ENCODE results near the gene ESRP2.

The ESRP2 gene

GRCh38 chr16:68217506-68217905, 18.4 kb downstream of the ESRP2 start:
- Mint-ChIP-seq H3K27me3 (no peaks in the 10 kb centered on the region), H3K27ac (peak overlapping the region in 1 of 2 donors; percentile 80), H3K4me3 (no peak overlapping the region), H3K9me3 (no peaks in the 10 kb centered on the region), H3K4me1 (peaks cover 7% of the 10 kb centered on the region)
- DNase-seq (no peak), ATAC-seq (no peak)

- H3K27ac Mint-ChIP-seq: peak overlapping the region; percentile 29 to 79
- no peak for ATAC-seq
- peaks cover 18% of the 10 kb centered on the region for H3K4me1 Mint-ChIP-seq
These were observed 19.7 kb downstream of the ESRP2 start for GRCh38 chr16:68216240-68216639.

GRCh38 chr16:68215302-68215701, 20.6 kb downstream of the ESRP2 start:
- ATAC-seq (no peak), DNase-seq (no peak)
- Mint-ChIP-seq H3K9me3 (no peaks in the 10 kb centered on the region), H3K4me1 (peaks cover 27% of the 10 kb centered on the region), H3K27ac (no peak overlapping the region), H3K4me3 (no peak overlapping the region), H3K27me3 (no peaks in the 10 kb centered on the region)

More at GRCh38 chr16:68216240-68216639, 19.7 kb downstream of the ESRP2 start:
- Mint-ChIP-seq H3K9me3 (no peaks in the 10 kb centered on the region), H3K27me3 (no peaks in the 10 kb centered on the region), H3K4me3 (no peak overlapping the region)
- no peak for DNase-seq

GRCh38 chr16:68214726-68215125, 21.2 kb downstream of the ESRP2 start:
- no peak for ATAC-seq

GRCh38 chr16:68206245-68206644, 29.7 kb downstream of the ESRP2 start:
- peaks cover 32% of the 10 kb centered on the region for H3K4me1 Mint-ChIP-seq
- DNase-seq: no peak
- H3K9me3 Mint-ChIP-seq: no peaks in the 10 kb centered on the region
- H3K4me3 Mint-ChIP-seq: no peak overlapping the region
- no peak for ATAC-seq
- no peaks in the 10 kb centered on the region for H3K27me3 Mint-ChIP-seq
- H3K27ac Mint-ChIP-seq: no peak overlapping the region

More at GRCh38 chr16:68214726-68215125, 21.2 kb downstream of the ESRP2 start:
- no peak overlapping the region for H3K4me3 Mint-ChIP-seq
- no peaks in the 10 kb centered on the region for H3K27me3 Mint-ChIP-seq
- H3K27ac Mint-ChIP-seq: no peak overlapping the region
- H3K4me1 Mint-ChIP-seq: peaks cover 33% of the 10 kb centered on the region
- DNase-seq: no peak
- H3K9me3 Mint-ChIP-seq: no peaks in the 10 kb centered on the region

- ATAC-seq (no peak), DNase-seq (no peak)
- no peaks in the 10 kb centered on the region for H3K9me3 Mint-ChIP-seq
- H3K27me3 Mint-ChIP-seq: no peaks in the 10 kb centered on the region
- no peak overlapping the region for H3K4me3 Mint-ChIP-seq
- peaks cover 25% of the 10 kb centered on the region for H3K4me1 Mint-ChIP-seq
- H3K27ac Mint-ChIP-seq: peak overlapping the region; percentile 22 to 84
These were observed 33.8 kb downstream of the ESRP2 start for GRCh38 chr16:68202091-68202519.

- H3K27me3 Mint-ChIP-seq: no peaks in the 10 kb centered on the region
- H3K4me3 Mint-ChIP-seq: no peak overlapping the region
- ATAC-seq: peak; percentile 92
- peaks cover 25% of the 10 kb centered on the region for H3K4me1 Mint-ChIP-seq
- DNase-seq: no peak
- peak overlapping the region in 1 of 2 donors; percentile 42 for H3K27ac Mint-ChIP-seq
- H3K9me3 Mint-ChIP-seq: no peaks in the 10 kb centered on the region
These were observed 35.7 kb downstream of the ESRP2 start for GRCh38 chr16:68200088-68200783.

- Mint-ChIP-seq H3K4me3 (no peak overlapping the region), H3K27me3 (no peaks in the 10 kb centered on the region), H3K9me3 (no peaks in the 10 kb centered on the region), H3K4me1 (peaks cover 30% of the 10 kb centered on the region), H3K27ac (no peak overlapping the region)
- ATAC-seq (no peak), DNase-seq (no peak)
These were observed 38.7 kb downstream of the ESRP2 start for GRCh38 chr16:68197250-68197649.

GRCh38 chr16:68194251-68194650, 41.7 kb downstream of the ESRP2 start:
- Mint-ChIP-seq H3K4me1 (peaks cover 22% of the 10 kb centered on the region), H3K27ac (peak overlapping the region in 1 of 2 donors; percentile 83), H3K4me3 (no peak overlapping the region), H3K9me3 (no peaks in the 10 kb centered on the region), H3K27me3 (no peaks in the 10 kb centered on the region)
- DNase-seq (no peak), ATAC-seq (no peak)

- peaks cover 11% of the 10 kb centered on the region for H3K4me1 Mint-ChIP-seq
- H3K4me3 Mint-ChIP-seq: no peak overlapping the region
- peak overlapping the region in 1 of 2 donors; percentile 17 for H3K27ac Mint-ChIP-seq
- no peaks in the 10 kb centered on the region for H3K9me3 Mint-ChIP-seq
- no peaks in the 10 kb centered on the region for H3K27me3 Mint-ChIP-seq
- DNase-seq (no peak), ATAC-seq (no peak)
These were observed 45.0 kb downstream of the ESRP2 start for GRCh38 chr16:68190736-68191510.

- Mint-ChIP-seq H3K27me3 (no peaks in the 10 kb centered on the region), H3K27ac (no peak overlapping the region), H3K9me3 (no peaks in the 10 kb centered on the region), H3K4me1 (peaks cover 11% of the 10 kb centered on the region), H3K4me3 (no peak overlapping the region)
- no peak for DNase-seq
- ATAC-seq: no peak
These were observed 45.8 kb downstream of the ESRP2 start for GRCh38 chr16:68190081-68190480.

GRCh38 chr16:68188170-68188569, 47.8 kb downstream of the ESRP2 start:
- Mint-ChIP-seq H3K4me1 (peaks cover 11% of the 10 kb centered on the region), H3K27me3 (no peaks in the 10 kb centered on the region), H3K4me3 (no peak overlapping the region), H3K9me3 (no peaks in the 10 kb centered on the region), H3K27ac (no peak overlapping the region)
- no peak for ATAC-seq
- DNase-seq: no peak

GRCh38 chr16:68187505-68187904, 48.4 kb downstream of the ESRP2 start:
- Mint-ChIP-seq H3K9me3 (no peaks in the 10 kb centered on the region), H3K27ac (no peak overlapping the region), H3K27me3 (no peaks in the 10 kb centered on the region), H3K4me1 (peaks cover 8% of the 10 kb centered on the region), H3K4me3 (no peak overlapping the region)
- ATAC-seq: no peak
- no peak for DNase-seq

- Mint-ChIP-seq H3K4me3 (no peak overlapping the region), H3K27ac (no peak overlapping the region), H3K4me1 (peaks cover 6% of the 10 kb centered on the region), H3K9me3 (no peaks in the 10 kb centered on the region), H3K27me3 (no peaks in the 10 kb centered on the region)
- no peak for ATAC-seq
- no peak for DNase-seq
These were observed 49.0 kb downstream of the ESRP2 start for GRCh38 chr16:68186877-68187276.

- H3K27me3 Mint-ChIP-seq: no peaks in the 10 kb centered on the region
- H3K27ac Mint-ChIP-seq: peak overlapping the region in 1 of 2 donors; percentile 77
- H3K4me1 Mint-ChIP-seq: peaks cover 2% of the 10 kb centered on the region
- no peaks in the 10 kb centered on the region for H3K9me3 Mint-ChIP-seq
- no peak for DNase-seq
- H3K4me3 Mint-ChIP-seq: no peak overlapping the region
- no peak for ATAC-seq
These were observed 52.9 kb downstream of the ESRP2 start for GRCh38 chr16:68183046-68183445.

GRCh38 chr16:68179855-68180254, 56.1 kb downstream of the ESRP2 start:
- Mint-ChIP-seq H3K4me3 (no peak overlapping the region), H3K27me3 (no peaks in the 10 kb centered on the region), H3K4me1 (peaks cover 17% of the 10 kb centered on the region), H3K9me3 (no peaks in the 10 kb centered on the region), H3K27ac (no peak overlapping the region)
- DNase-seq: no peak
- no peak for ATAC-seq
